ENCODE results near the gene AGMO. TPM values are rescaled to one million over a fixed set of nuclear protein-coding genes. Genes with fewer than 3 reads are reported as not detected.

Gene AGMO
- polyA plus RNA-seq, 1 donor (not counting 4 experiments of a cell fraction or from before 2014, with no cell fraction given), result not detected

GRCh38 chr7:15593382-15593781 lies 31.6 kb upstream of the AGMO start:
- no peaks in the 10 kb centered on the region for H3K4me1 ChIP-seq (ENCODE audit: control insufficient read depth, extremely low read depth, insufficient read depth, low read length)
- H3K9ac ChIP-seq (ENCODE audit: control insufficient read depth, extremely low read depth, insufficient read depth, low read length), result no peak overlapping the region
- H3K79me2 ChIP-seq (ENCODE audit: control insufficient read depth, insufficient read depth, low read length), result no peaks in the 10 kb centered on the region
- no peaks in the 10 kb centered on the region for H3K9me3 ChIP-seq (ENCODE audit: control insufficient read depth, low read depth, low read length)
- H3K4me2 ChIP-seq (ENCODE audit: control insufficient read depth, extremely low read depth, insufficient read depth, low read depth, low read length), result no peak overlapping the region
- no peaks in the 10 kb centered on the region for H3K27me3 ChIP-seq (ENCODE audit: control insufficient read depth, extremely low read depth, insufficient read depth, low read length)
- no peaks in the 10 kb centered on the region for H4K20me1 ChIP-seq (ENCODE audit: control insufficient read depth, extremely low read depth, insufficient read depth, low read length)
- H3K9me1 ChIP-seq (ENCODE audit: control insufficient read depth, extremely low read depth, insufficient read depth, low read length), result no peaks in the 10 kb centered on the region
- no peak for TF ChIP-seq CTCF (optimal IDR thresholded peaks at IDR 0.05 in 1 of 3, IDR thresholded peaks at IDR 0.05 in 1 of 3, conservative IDR thresholded peaks at IDR 0.05 in 1 of 3; ENCODE audit: extremely low read depth in 1 of 3, insufficient read depth in 2 of 3, low read length in 3 of 3)
- TF ChIP-seq EZH2 (IDR thresholded peaks at IDR 0.05; ENCODE audit: low read length), result no peak
- FAIRE-seq (no peak), DNase-seq (ENCODE audit: low read depth, low spot score) (no peak)
- dilution Hi-C loops (cut with MboI; ENCODE audit: extremely low pct_ligation_motif_present, low sequenced_read_pairs), result no loop called here
- no peak overlapping the region for H2AFZ ChIP-seq (ENCODE audit: control insufficient read depth, low read length)
- no peaks in the 10 kb centered on the region for H3K36me3 ChIP-seq (ENCODE audit: control insufficient read depth in 2 of 2, extremely low read depth in 1 of 2, insufficient read depth in 2 of 2, low read length in 2 of 2)
- no peak overlapping the region for H3K27ac ChIP-seq (ENCODE audit: control insufficient read depth, insufficient read depth, low read length)
- no peak overlapping the region for H3K4me3 ChIP-seq (ENCODE audit: control insufficient read depth in 2 of 3, extremely low read depth in 1 of 3, insufficient read depth in 2 of 3, low read depth in 1 of 3, low read length in 3 of 3)

- no peak overlapping the region for H3K9ac ChIP-seq (ENCODE audit: control insufficient read depth, extremely low read depth, insufficient read depth, low read length)
- H4K20me1 ChIP-seq (ENCODE audit: control insufficient read depth, extremely low read depth, insufficient read depth, low read length), result no peaks in the 10 kb centered on the region
- FAIRE-seq (no peak), DNase-seq (ENCODE audit: low read depth, low spot score) (no peak)
- no peak overlapping the region for H3K4me2 ChIP-seq (ENCODE audit: control insufficient read depth, extremely low read depth, insufficient read depth, low read depth, low read length)
- H3K36me3 ChIP-seq (ENCODE audit: control insufficient read depth in 2 of 2, extremely low read depth in 1 of 2, insufficient read depth in 2 of 2, low read length in 2 of 2), result no peaks in the 10 kb centered on the region
- H3K9me3 ChIP-seq (ENCODE audit: control insufficient read depth, low read depth, low read length), result no peaks in the 10 kb centered on the region
- H3K4me3 ChIP-seq (ENCODE audit: control insufficient read depth in 2 of 3, extremely low read depth in 1 of 3, insufficient read depth in 2 of 3, low read depth in 1 of 3, low read length in 3 of 3), result no peak overlapping the region
- H3K27ac ChIP-seq (ENCODE audit: control insufficient read depth, insufficient read depth, low read length), result no peak overlapping the region
- dilution Hi-C loops (cut with MboI; ENCODE audit: extremely low pct_ligation_motif_present, low sequenced_read_pairs), result no loop called here
- H3K27me3 ChIP-seq (ENCODE audit: control insufficient read depth, extremely low read depth, insufficient read depth, low read length), result no peaks in the 10 kb centered on the region
- no peak for TF ChIP-seq CTCF (optimal IDR thresholded peaks at IDR 0.05 in 1 of 3, IDR thresholded peaks at IDR 0.05 in 1 of 3, conservative IDR thresholded peaks at IDR 0.05 in 1 of 3; ENCODE audit: extremely low read depth in 1 of 3, insufficient read depth in 2 of 3, low read length in 3 of 3)
- TF ChIP-seq EZH2 (IDR thresholded peaks at IDR 0.05; ENCODE audit: low read length), result no peak
- H3K4me1 ChIP-seq (ENCODE audit: control insufficient read depth, extremely low read depth, insufficient read depth, low read length), result no peaks in the 10 kb centered on the region
- H3K79me2 ChIP-seq (ENCODE audit: control insufficient read depth, insufficient read depth, low read length), result no peaks in the 10 kb centered on the region
- no peaks in the 10 kb centered on the region for H3K9me1 ChIP-seq (ENCODE audit: control insufficient read depth, extremely low read depth, insufficient read depth, low read length)
- no peak overlapping the region for H2AFZ ChIP-seq (ENCODE audit: control insufficient read depth, low read length)
These were observed 24.5 kb upstream of the AGMO start for GRCh38 chr7:15586266-15586665.

Measured in keratinocyte (primary cell).